K562 (cell line): ENCODE measurements around the gene TPK1. TPM values are rescaled to one million over a fixed set of nuclear protein-coding genes. Genes with fewer than 3 reads are reported as not detected.

ENCODE experiments used
- ATAC-seq: fragments of 200-7000 bp; cut with Tn5 transposase; 3 replicates; pipeline ENCODE4 v1.9.1; 2020; ENCODE audit warnings: moderate library complexity
- BruUV-seq: library from RNA; stranded (reverse); fragments of 400-500 nt; replicated peaks from 2 replicates; lab custom pipeline; 2021; lab: Mats Ljungman, UMichigan
- CTCF ChIA-PET: fragments of 300-600 bp; formaldehyde crosslinking; extraction: SDS; loops from one replicate; lab custom pipeline; 2021; ENCODE audit warnings: low intra/inter-chr PET ratio; lab: Yijun Ruan, JAX
- POLR2A ChIA-PET: fragments of 300-600, 350-650 bp; sonication (Branson Sonifier 250); formaldehyde crosslinking; extraction: SDS; loops from one replicate; lab custom pipeline; 2021; ENCODE audit warnings: antibody characterized with exemption, inconsistent platforms; lab: Yijun Ruan, JAX
- DNase-seq, 4 experiments: peaks; one replicate each; pipeline versions ENCODE4 v3.0.0 to v3.0.0-alpha.2; 2011 to 2018; ENCODE audit warnings: low spot score in 3 of 4, mixed read lengths in 3 of 4; ENCODE audit errors: extremely low read depth in 1 of 4
- FAIRE-seq: peaks from 2 replicates; lab custom pipeline; 2011; peaks lifted over from hg19 to GRCh38; lab: Jason Lieb, UNC
- H2AFZ ChIP-seq: 2 replicates; pipeline ENCODE4 v1.6.0; 2011; ENCODE audit warnings: low read depth, low read length, control low read depth, inconsistent platforms
- H3K27ac ChIP-seq: fragments of 200-600 bp; 3 replicates; pipeline ENCODE4 v1.8.0; 2011; ENCODE audit warnings: low read depth, mild to moderate bottlenecking, control low read depth, inconsistent platforms, low read length, moderate library complexity, mixed read lengths; ENCODE audit errors: extremely low read depth
- H3K27me3 ChIP-seq, 2 experiments: fragments of 300-600 bp in 1 of 2; 2 replicates in 1 of 2; 3 replicates in 1 of 2; pipeline versions ENCODE4 v1.6.0 to v1.8.0; 2011; ENCODE audit warnings: inconsistent platforms in 2 of 2, low read length in 2 of 2, mild to moderate bottlenecking in 1 of 2, mixed read lengths in 1 of 2, moderate library complexity in 1 of 2; ENCODE audit not compliant: control insufficient read depth in 2 of 2, insufficient read depth in 2 of 2
- H3K36me3 ChIP-seq: fragments of 300-600 bp; 3 replicates; pipeline ENCODE4 v1.8.0; 2011; ENCODE audit warnings: mild to moderate bottlenecking, low read length, inconsistent platforms; ENCODE audit not compliant: control insufficient read depth, insufficient read depth
- H3K4me1 ChIP-seq, 2 experiments: fragments of 200-600 bp in 1 of 2; replicated peaks in 1 of 2; 2 replicates in 1 of 2; 3 replicates in 1 of 2; pipeline versions ENCODE4 v1.5.1 to v1.8.0; 2011; ENCODE audit warnings: inconsistent platforms in 2 of 2, low read length in 2 of 2, mild to moderate bottlenecking in 1 of 2, mixed read lengths in 1 of 2, moderate library complexity in 1 of 2; ENCODE audit not compliant: control insufficient read depth in 2 of 2, insufficient read depth in 2 of 2
- H3K4me2 ChIP-seq: 2 replicates; pipeline ENCODE4 v1.6.1; 2011; ENCODE audit warnings: low read length, control low read depth, inconsistent platforms, mixed read lengths; ENCODE audit not compliant: insufficient read depth
- H3K4me3 ChIP-seq: fragments of 200-600 bp; sonication (generic), shearing (Covaris generic); 2 replicates; pipeline ENCODE4 v1.5.1; 2016; ENCODE audit warnings: control low read depth, inconsistent platforms
- H3K79me2 ChIP-seq: fragments of 200-600 bp; 3 replicates; pipeline ENCODE4 v1.8.0; 2011; ENCODE audit warnings: low read length, inconsistent platforms; ENCODE audit not compliant: control insufficient read depth, insufficient read depth
- H3K9ac ChIP-seq, 2 experiments: 2 replicates each; pipeline versions ENCODE4 v1.6.0 to v1.6.1; 2011; ENCODE audit warnings: low read depth in 2 of 2, low read length in 2 of 2, control low read depth in 1 of 2, inconsistent platforms in 1 of 2, mild to moderate bottlenecking in 1 of 2, mixed read lengths in 1 of 2; ENCODE audit not compliant: insufficient read depth in 1 of 2
- H3K9me1 ChIP-seq: one replicate; pipeline ENCODE4 v1.6.0; 2011; ENCODE audit warnings: inconsistent platforms, mild to moderate bottlenecking, low read length, moderate library complexity; ENCODE audit not compliant: control insufficient read depth, insufficient read depth
- H3K9me3 ChIP-seq: replicated peaks from 2 replicates; pipeline ENCODE4 v1.5.1; 2011; ENCODE audit warnings: low read depth, low read length, inconsistent platforms; ENCODE audit not compliant: control insufficient read depth, insufficient read depth
- H4K20me1 ChIP-seq: replicated peaks from 2 replicates; pipeline ENCODE4 v1.6.1; 2011; ENCODE audit warnings: low read length, inconsistent platforms, mixed read lengths; ENCODE audit not compliant: control insufficient read depth, insufficient read depth
- CLOCK ChIP-seq: fragments of 250-450 bp; sonication (Bioruptor Pico); IDR thresholded peaks from 2 replicates; pipeline ENCODE4 v1.4.0; 2020; ENCODE audit warnings: mild to moderate bottlenecking, moderate library complexity, borderline replicate concordance
- HDGF ChIP-seq: fragments of 450-650 bp; IDR thresholded peaks from 2 replicates; pipeline ENCODE4 v1.6.1; 2016
- MEF2A ChIP-seq: IDR thresholded peaks from 2 replicates; pipeline ENCODE4 v1.6.1; 2011; ENCODE audit warnings: low read depth, mild to moderate bottlenecking, low read length, moderate library complexity; ENCODE audit not compliant: control insufficient read depth
- POLR2AphosphoS5 ChIP-seq: IDR thresholded peaks from 2 replicates; pipeline ENCODE4 v1.6.1; 2011; ENCODE audit warnings: mild to moderate bottlenecking, low read depth, low read length, moderate library complexity; ENCODE audit not compliant: control insufficient read depth, insufficient read depth
- TAF9B ChIP-seq: fragments of 450-650 bp; IDR thresholded peaks from 2 replicates; pipeline ENCODE4 v1.6.1; 2018; ENCODE audit warnings: mild to moderate bottlenecking; ENCODE audit not compliant: partially characterized antibody
- ZBTB7A ChIP-seq: IDR thresholded peaks from 2 replicates; pipeline ENCODE4 v1.6.1; 2011; ENCODE audit warnings: low read depth, mild to moderate bottlenecking, low read length, moderate library complexity, borderline replicate concordance; ENCODE audit not compliant: control insufficient read depth
- ZNF121 ChIP-seq: sonication (generic); formaldehyde crosslinking; conservative IDR thresholded peaks from 2 replicates; pipeline ENCODE4 v1.8.0; 2022; ENCODE audit warnings: missing genetic modification reagents
- ZNF444 ChIP-seq: fragments of 250-450 bp; sonication (Bioruptor Pico); IDR thresholded peaks from 2 replicates; pipeline ENCODE4 v1.4.0; 2020; ENCODE audit warnings: mild to moderate bottlenecking, moderate library complexity
- WGBS: fragments of 100-300 bp; shearing (Covaris generic); methylation state at CpG from one replicate; pipeline ENCODE4 v1.1.6; 2016; ENCODE audit warnings: low coverage, mixed read lengths; ENCODE audit not compliant: insufficient coverage; ENCODE audit errors: missing lambda C conversion rate; 5-methylcytosine and 5-hydroxymethylcytosine counted together
- in situ Hi-C: fragments of 300-500 bp; cut with MboI; formaldehyde crosslinking; loops from 4 replicates; pipeline ENCODE4 v1.15.0; 2018; ENCODE audit warnings: inconsistent platforms, mixed read lengths
- intact Hi-C: fragments of 100-400 bp; cut with micrococcal nuclease; formaldehyde crosslinking; loops from 2 replicates; pipeline ENCODE4 v1.14.2; 2022
- polyA plus RNA-seq, 8 experiments: library from polyadenylated mRNA; depleted of rRNA in 4 of 8; stranded (reverse) in 5 of 8; unstranded in 3 of 8; fragments of >200 nt; fragmentation: Nextera tagmentation in 2 of 8; fragmentation: Illumina TruSeq in 1 of 8; extraction: Ambion mirVana in 2 of 8; extraction: Trizol in 1 of 8; gene quantifications; 2 replicates each; pipeline versions ENCODE4 v1.2.1 to v1.2.3, GENCODE V29; 2011 to 2014; ENCODE audit warnings: inconsistent platforms in 1 of 8, missing spikeins in 1 of 8
- total RNA-seq, 7 experiments: library from RNA; depleted of rRNA in 6 of 7; stranded (reverse); fragments of >200 nt in 6 of 7; fragmentation: Illumina TruSeq in 2 of 7; extraction: Trizol in 2 of 7; gene quantifications; 2 replicates each; pipeline versions ENCODE4 v1.2.1 to v1.2.3, GENCODE V29; 2011 to 2021; ENCODE audit warnings: low replicate concordance in 1 of 7

Gene TPK1
- total and polyA plus RNA-seq, 9 of the 15 experiments (the other 6 are each of a cell fraction or from before 2014, with no cell fraction given) = 5.1 to 16.2 (median 9.2) TPM

- TF ChIP-seq ZNF121 (no peak), HDGF (no peak), ZBTB7A (no peak), ZNF444 (CRISPR knock-in tag) (no peak)
- TF ChIP-seq, all 486 proteins: peak for 0
- no peaks in the 10 kb centered on the region for H4K20me1 ChIP-seq
- FAIRE-seq (no peak), DNase-seq (no peak), ATAC-seq (no peak)
- no peaks in the 10 kb centered on the region for H3K9me1 ChIP-seq
- intact Hi-C loops = no loop called here
- ChIA-PET CTCF (no interaction called here), POLR2A (no interaction called here)
- H2AFZ ChIP-seq = no peak overlapping the region
- no peaks in the 10 kb centered on the region for H3K79me2 ChIP-seq
- no peak overlapping the region for H3K4me2 ChIP-seq
- 0% methylated on average over 3 of the region's 3 CpGs for WGBS
- in situ Hi-C loops = no loop called here
- no peaks in the 10 kb centered on the region for H3K4me1 ChIP-seq
- H3K4me3 ChIP-seq = no peak overlapping the region
- H3K27ac ChIP-seq = no peak overlapping the region
- H3K36me3 ChIP-seq = no peaks in the 10 kb centered on the region
- BruUV-seq = no TSS peak
- no peaks in the 10 kb centered on the region for H3K27me3 ChIP-seq
- H3K9ac ChIP-seq = no peak overlapping the region
- H3K9me3 ChIP-seq = no peaks in the 10 kb centered on the region; the same call in 1 of the 2 replicates
Observed at GRCh38 chr7:144481833-144482232, 354.0 kb downstream of the TPK1 start.

- DNase-seq = no peak
- Histone ChIP-seq H3K9me1 (no peaks in the 10 kb centered on the region), H3K36me3 (no peaks in the 10 kb centered on the region), H3K4me1 (no peaks in the 10 kb centered on the region), H3K27me3 (no peaks in the 10 kb centered on the region), H3K79me2 (no peaks in the 10 kb centered on the region), H3K4me3 (no peak overlapping the region), H3K9me3 (no peaks in the 10 kb centered on the region), H2AFZ (no peak overlapping the region), H3K4me2 (no peak overlapping the region), H3K9ac (no peak overlapping the region), H4K20me1 (no peaks in the 10 kb centered on the region), H3K27ac (no peak overlapping the region)
- WGBS = 0% methylated on average over 1 of the region's 1 CpG
- intact Hi-C loops (no loop called here), in situ Hi-C loops (no loop called here)
- TF ChIP-seq MEF2A (no peak), POLR2AphosphoS5 (no peak), TAF9B (no peak), CLOCK (CRISPR knock-in tag) (no peak)
- ATAC-seq = no peak
- FAIRE-seq = no peak
- ChIA-PET POLR2A (no interaction called here), CTCF (no interaction called here)
- no TSS peak for BruUV-seq
Observed at GRCh38 chr7:144477348-144477747, 358.5 kb downstream of the TPK1 start.
